AG10803 (cell line): ENCODE data around the gene ARID4B.
A peak's percentile ranks its signal among the peaks of the same experiment; 100 is the strongest.

Experiments used
- DNase-seq: peaks from one replicate; pipeline ENCODE4 v3.0.0; 2010; ENCODE audit warnings: low read depth
- H3K4me3 ChIP-seq: 2 replicates; pipeline ENCODE4 v1.5.1; 2011; ENCODE audit warnings: mild to moderate bottlenecking, low read length, control low read depth
- CTCF ChIP-seq: conservative IDR thresholded peaks from 2 replicates; pipeline ENCODE4 v1.5.1; 2011; ENCODE audit warnings: mild to moderate bottlenecking, low read length, control low read depth, inconsistent platforms

ARID4B gene

GRCh38 chr1:235240960-235241359, 87.0 kb downstream of the ARID4B start:
- DNase-seq: no peak
- TF ChIP-seq CTCF: no peak
- no peak overlapping the region for H3K4me3 ChIP-seq

- no peak for TF ChIP-seq CTCF
- H3K4me3 ChIP-seq: no peak overlapping the region
- DNase-seq: peak; percentile 2
Observed at GRCh38 chr1:235239851-235240250, 88.1 kb downstream of the ARID4B start.

- no peak for DNase-seq
- H3K4me3 ChIP-seq: no peak overlapping the region
- no peak for TF ChIP-seq CTCF
Observed at GRCh38 chr1:235238558-235238957, 89.4 kb downstream of the ARID4B start.

- no peak overlapping the region for H3K4me3 ChIP-seq
- no peak for DNase-seq
Observed at GRCh38 chr1:235236128-235236527, 91.9 kb downstream of the ARID4B start.

GRCh38 chr1:235229868-235230267, 98.1 kb downstream of the ARID4B start:
- no peak for DNase-seq
- no peak overlapping the region for H3K4me3 ChIP-seq
- TF ChIP-seq CTCF: no peak

More at GRCh38 chr1:235236128-235236527, 91.9 kb downstream of the ARID4B start:
- no peak for TF ChIP-seq CTCF

- no peak for DNase-seq
- H3K4me3 ChIP-seq: no peak overlapping the region
- TF ChIP-seq CTCF: no peak
Observed at GRCh38 chr1:235227414-235227813, 100.6 kb downstream of the ARID4B start.

GRCh38 chr1:235226933-235227332, 101.0 kb downstream of the ARID4B start:
- no peak overlapping the region for H3K4me3 ChIP-seq
- DNase-seq: no peak
- TF ChIP-seq CTCF: no peak
